ENCODE measurements around the gene GAL.

GAL gene

GRCh38 chr11:68660066-68660810 is 24.1 kb upstream of the GAL start:
- no peak overlapping the region for H3K4me3 ChIP-seq (ENCODE audit: low read length)
- H3K9me3 ChIP-seq (ENCODE audit: insufficient read depth, low read depth, low read length), result 0 out of 2 replicates have a peak, but pooled peaks cover 5% of the 10 kb centered on the region
- 92% methylated on average over 18 of the region's 18 CpGs for WGBS
- no peak overlapping the region for H3K27ac ChIP-seq (ENCODE audit: low read depth, low read length)
- no peak overlapping the region for H3K9ac ChIP-seq (ENCODE audit: low read depth, low read length)
- no peaks in the 10 kb centered on the region for H3K27me3 ChIP-seq (ENCODE audit: insufficient read depth, low read length)
- no peaks in the 10 kb centered on the region for H3K4me1 ChIP-seq (ENCODE audit: insufficient read depth, low read length)
- no peaks in the 10 kb centered on the region for H3K36me3 ChIP-seq (ENCODE audit: insufficient read depth, low read length)

GRCh38 chr11:68661014-68661413 is 23.3 kb upstream of the GAL start:
- WGBS, result 88% methylated on average over 15 of the region's 15 CpGs
- H3K36me3 ChIP-seq (ENCODE audit: insufficient read depth, low read length), result no peaks in the 10 kb centered on the region
- H3K9ac ChIP-seq (ENCODE audit: low read depth, low read length), result no peak overlapping the region
- H3K27me3 ChIP-seq (ENCODE audit: insufficient read depth, low read length), result no peaks in the 10 kb centered on the region
- no peak overlapping the region for H3K27ac ChIP-seq (ENCODE audit: low read depth, low read length)
- H3K4me1 ChIP-seq (ENCODE audit: insufficient read depth, low read length), result no peaks in the 10 kb centered on the region
- 0 out of 2 replicates have a peak, but pooled peaks cover 5% of the 10 kb centered on the region for H3K9me3 ChIP-seq (ENCODE audit: insufficient read depth, low read depth, low read length)
- H3K4me3 ChIP-seq (ENCODE audit: low read length), result no peak overlapping the region

DNA sequence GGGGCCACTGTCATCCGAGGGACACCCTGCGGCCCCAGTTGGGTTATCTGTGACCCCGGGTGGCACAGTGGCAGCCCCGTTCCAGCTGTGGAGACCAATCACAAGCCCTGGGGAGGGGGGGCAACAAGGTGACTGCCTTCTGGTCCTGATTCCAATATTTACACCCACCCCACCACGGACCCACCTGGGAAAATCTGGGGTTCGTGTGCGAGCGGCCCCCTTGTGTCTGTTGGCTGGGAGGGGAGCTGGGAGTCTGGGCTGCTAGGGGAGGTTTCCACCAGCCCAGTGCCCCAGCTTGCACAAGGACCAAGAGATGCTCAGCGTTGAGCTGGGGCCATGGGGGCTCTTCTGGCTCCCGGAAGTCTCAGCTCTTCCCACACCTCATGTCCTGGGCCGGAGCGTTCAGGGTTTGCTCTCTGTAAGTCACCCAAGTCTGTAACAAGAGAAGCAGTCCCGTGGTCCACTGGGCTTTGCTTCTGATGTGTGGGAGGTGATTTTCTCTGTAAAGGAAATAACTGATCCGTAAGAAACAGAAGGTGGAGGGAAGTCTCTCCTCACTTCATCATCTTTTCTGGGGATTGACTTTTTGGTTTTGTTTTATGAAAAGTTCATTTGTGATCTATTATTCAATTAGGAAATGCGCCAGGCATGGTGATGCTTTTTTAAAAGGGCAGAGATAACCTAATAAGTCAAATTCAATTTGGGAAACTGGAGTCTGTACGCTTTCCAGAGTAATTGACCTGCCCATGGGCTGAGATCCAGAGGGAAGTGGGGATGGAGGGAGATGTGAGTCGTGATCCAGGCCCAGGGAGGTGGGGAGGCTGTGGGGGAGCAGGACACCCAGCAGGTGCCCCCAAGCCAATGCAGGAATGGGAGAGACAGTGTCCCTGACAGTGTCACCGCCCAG is 22.4 kb upstream of the GAL start:
- WGBS, result 84% methylated on average over 18 of the region's 18 CpGs
- Histone ChIP-seq H3K9me3 (ENCODE audit: insufficient read depth, low read depth, low read length) (0 out of 2 replicates have a peak, but pooled peaks cover 5% of the 10 kb centered on the region), H3K27me3 (ENCODE audit: insufficient read depth, low read length) (no peaks in the 10 kb centered on the region), H3K9ac (ENCODE audit: low read depth, low read length) (no peak overlapping the region), H3K36me3 (ENCODE audit: insufficient read depth, low read length) (no peaks in the 10 kb centered on the region), H3K4me3 (ENCODE audit: low read length) (no peak overlapping the region), H3K27ac (ENCODE audit: low read depth, low read length) (no peak overlapping the region), H3K4me1 (ENCODE audit: insufficient read depth, low read length) (no peaks in the 10 kb centered on the region)

DNA sequence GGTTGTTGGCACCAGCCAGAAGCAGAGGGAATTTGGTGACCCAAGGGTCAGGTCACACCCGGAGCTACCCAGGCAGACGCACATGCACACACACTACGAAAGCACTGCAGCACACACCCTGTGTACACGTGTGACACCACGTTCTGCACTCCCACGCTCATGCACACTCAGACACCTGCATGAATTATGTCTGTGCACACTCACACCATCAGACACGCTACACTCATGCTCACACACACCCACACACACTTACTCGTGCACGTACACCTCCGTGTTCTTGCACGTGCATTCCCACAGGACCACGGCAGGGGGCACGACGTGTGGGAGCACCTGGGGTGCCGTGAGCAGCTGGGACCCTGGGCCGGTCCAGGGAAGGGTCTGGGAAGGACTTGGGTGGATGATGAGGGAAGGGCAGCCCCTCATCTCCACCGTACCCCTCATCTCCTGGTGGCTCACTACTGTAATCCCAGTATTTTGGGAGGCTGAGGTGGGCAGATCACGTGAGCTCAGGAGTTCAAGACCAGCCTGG is 20.8 kb upstream of the GAL start:
- H3K27me3 ChIP-seq (ENCODE audit: insufficient read depth, low read length), result no peaks in the 10 kb centered on the region
- no peak overlapping the region for H3K27ac ChIP-seq (ENCODE audit: low read depth, low read length)
- H3K9ac ChIP-seq (ENCODE audit: low read depth, low read length), result no peak overlapping the region
- H3K36me3 ChIP-seq (ENCODE audit: insufficient read depth, low read length), result no peaks in the 10 kb centered on the region
- 0 out of 2 replicates have a peak, but pooled peaks cover 5% of the 10 kb centered on the region for H3K9me3 ChIP-seq (ENCODE audit: insufficient read depth, low read depth, low read length)
- no peaks in the 10 kb centered on the region for H3K4me1 ChIP-seq (ENCODE audit: insufficient read depth, low read length)
- no peak overlapping the region for H3K4me3 ChIP-seq (ENCODE audit: low read length)
- WGBS, result 93% methylated on average over 18 of the region's 18 CpGs

DNA sequence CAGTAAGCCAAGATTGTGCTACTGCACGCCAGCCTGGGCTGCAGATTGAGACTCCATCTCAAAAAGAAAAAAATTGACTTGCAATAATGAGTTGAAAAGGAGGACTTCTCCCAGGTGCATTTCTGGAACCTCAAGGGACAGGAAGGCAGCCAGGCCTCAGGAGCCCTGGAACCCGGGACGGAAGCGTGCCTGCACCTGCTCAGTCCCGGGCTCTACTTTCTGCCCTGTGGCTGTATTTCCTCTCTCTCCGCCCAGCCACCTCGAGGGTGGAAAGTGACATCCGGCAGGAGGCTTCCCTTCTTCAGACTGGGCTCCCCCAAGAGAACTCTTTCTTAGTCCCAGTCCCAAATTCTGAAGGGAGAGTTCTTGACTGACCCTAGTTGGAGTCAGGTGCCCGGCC is 20.2 kb upstream of the GAL start:
- Histone ChIP-seq H3K4me3 (ENCODE audit: low read length) (no peak overlapping the region), H3K36me3 (ENCODE audit: insufficient read depth, low read length) (no peaks in the 10 kb centered on the region), H3K9me3 (ENCODE audit: insufficient read depth, low read depth, low read length) (0 out of 2 replicates have a peak, but pooled peaks cover 5% of the 10 kb centered on the region), H3K4me1 (ENCODE audit: insufficient read depth, low read length) (no peaks in the 10 kb centered on the region), H3K9ac (ENCODE audit: low read depth, low read length) (no peak overlapping the region), H3K27ac (ENCODE audit: low read depth, low read length) (no peak overlapping the region), H3K27me3 (ENCODE audit: insufficient read depth, low read length) (no peaks in the 10 kb centered on the region)
- 96% methylated on average over 9 of the region's 9 CpGs for WGBS

DNA sequence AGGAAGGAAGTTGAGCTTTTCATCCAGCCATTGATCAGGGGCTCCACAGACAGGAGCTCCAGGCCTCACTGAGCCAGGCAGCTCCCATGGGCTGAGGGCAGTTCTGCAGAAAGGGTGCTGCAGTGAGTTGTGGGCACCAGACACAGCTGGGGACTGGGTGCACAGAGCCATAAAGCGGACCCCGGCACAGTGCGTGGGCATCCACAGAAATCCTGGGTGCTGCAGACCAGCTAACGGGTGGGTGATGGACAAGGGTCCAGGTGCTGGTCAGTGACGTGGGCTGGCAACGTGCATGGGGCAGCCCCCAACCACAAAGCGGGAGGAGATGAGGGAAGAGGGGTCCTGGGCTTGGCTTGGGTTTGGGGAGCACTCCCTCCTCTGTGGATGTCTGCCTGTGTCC is 19.4 kb upstream of the GAL start:
- Histone ChIP-seq H3K4me3 (ENCODE audit: low read length) (no peak overlapping the region), H3K27me3 (ENCODE audit: insufficient read depth, low read length) (no peaks in the 10 kb centered on the region), H3K9ac (ENCODE audit: low read depth, low read length) (no peak overlapping the region), H3K36me3 (ENCODE audit: insufficient read depth, low read length) (no peaks in the 10 kb centered on the region), H3K27ac (ENCODE audit: low read depth, low read length) (no peak overlapping the region), H3K9me3 (ENCODE audit: insufficient read depth, low read depth, low read length) (0 out of 2 replicates have a peak, but pooled peaks cover 5% of the 10 kb centered on the region), H3K4me1 (ENCODE audit: insufficient read depth, low read length) (no peaks in the 10 kb centered on the region)
- WGBS, result 94% methylated on average over 6 of the region's 7 CpGs

- Histone ChIP-seq H3K4me3 (ENCODE audit: low read length) (no peak overlapping the region), H3K9ac (ENCODE audit: low read depth, low read length) (no peak overlapping the region), H3K27me3 (ENCODE audit: insufficient read depth, low read length) (no peaks in the 10 kb centered on the region), H3K4me1 (ENCODE audit: insufficient read depth, low read length) (no peaks in the 10 kb centered on the region), H3K27ac (ENCODE audit: low read depth, low read length) (no peak overlapping the region), H3K9me3 (ENCODE audit: insufficient read depth, low read depth, low read length) (0 out of 2 replicates have a peak, but pooled peaks cover 5% of the 10 kb centered on the region), H3K36me3 (ENCODE audit: insufficient read depth, low read length) (no peaks in the 10 kb centered on the region)
- WGBS, result 95% methylated on average over 14 of the region's 16 CpGs
These were observed 18.9 kb upstream of the GAL start for GRCh38 chr11:68665436-68665835.

DNA sequence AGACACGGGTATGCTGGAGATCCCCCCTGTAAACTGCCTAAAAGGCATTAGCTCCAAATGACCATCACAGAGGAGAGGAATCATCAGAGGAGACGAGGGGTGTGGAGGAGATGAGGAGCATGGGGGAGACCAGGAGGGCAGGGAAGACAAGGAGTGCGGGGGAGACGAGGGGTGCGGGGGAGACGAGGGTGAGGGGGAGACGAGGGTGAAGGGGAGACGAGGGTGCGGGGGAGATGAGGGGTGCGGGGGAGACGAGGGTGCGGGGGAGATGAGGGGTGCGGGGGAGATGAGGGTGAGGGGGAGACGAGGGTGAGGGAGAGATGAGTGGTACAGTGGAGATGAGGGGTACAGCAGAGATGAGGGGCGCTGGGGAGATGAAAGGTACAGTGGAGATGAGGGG is 17.5 kb upstream of the GAL start:
- no peaks in the 10 kb centered on the region for H3K27me3 ChIP-seq (ENCODE audit: insufficient read depth, low read length)

DNA sequence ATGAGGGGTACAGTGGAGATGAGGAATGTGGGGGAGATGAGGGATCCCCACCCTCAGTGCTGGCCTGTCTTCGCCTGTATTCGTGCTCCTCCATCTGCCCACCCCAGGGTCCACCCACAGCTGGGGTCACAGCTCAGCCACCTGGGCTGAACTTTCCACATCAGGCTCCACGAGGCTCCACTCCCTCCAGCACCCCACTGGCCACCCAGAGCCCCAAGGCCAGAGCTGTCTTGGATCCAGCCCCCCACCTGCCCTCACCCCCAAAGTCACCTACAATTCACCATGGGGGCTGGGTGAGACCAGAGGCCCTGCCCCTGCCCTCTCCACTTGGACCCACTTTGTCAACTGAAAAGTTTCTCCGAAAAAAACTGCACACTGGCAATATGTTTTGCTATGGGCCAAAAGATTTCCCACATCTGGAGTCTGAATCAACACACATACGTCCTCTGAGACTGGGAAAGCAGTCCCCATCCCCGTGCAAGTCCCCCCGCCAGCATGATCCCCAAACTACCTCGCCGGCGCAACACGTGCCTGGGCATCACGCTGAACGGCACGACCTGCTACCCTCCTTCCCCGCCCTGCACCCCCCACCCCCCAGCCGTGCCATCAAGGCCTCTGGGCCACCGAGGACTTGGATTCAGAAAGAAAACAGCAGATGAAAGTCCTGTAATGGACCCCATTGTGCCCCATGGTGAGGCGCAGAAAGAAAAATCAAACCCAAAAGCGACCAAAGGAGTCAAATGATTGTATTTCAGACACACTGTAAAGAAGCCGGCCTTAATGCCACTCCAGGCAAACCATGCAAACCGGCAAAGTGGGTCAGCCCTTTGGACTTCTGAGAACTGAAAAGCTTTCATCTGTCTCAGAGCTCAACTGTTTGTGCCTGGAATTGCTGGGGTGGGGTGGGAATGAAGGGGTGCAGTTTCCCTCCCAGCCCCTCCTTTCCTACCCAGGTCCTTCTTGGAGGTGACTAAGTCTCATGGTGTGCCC is 16.5 kb upstream of the GAL start:
- WGBS, result 88% methylated on average over 21 of the region's 21 CpGs
- Histone ChIP-seq H3K27ac (ENCODE audit: low read depth, low read length) (no peak overlapping the region), H3K36me3 (ENCODE audit: insufficient read depth, low read length) (no peaks in the 10 kb centered on the region), H3K4me1 (ENCODE audit: insufficient read depth, low read length) (no peaks in the 10 kb centered on the region), H3K27me3 (ENCODE audit: insufficient read depth, low read length) (no peaks in the 10 kb centered on the region), H3K4me3 (ENCODE audit: low read length) (no peak overlapping the region), H3K9ac (ENCODE audit: low read depth, low read length) (no peak overlapping the region), H3K9me3 (ENCODE audit: insufficient read depth, low read depth, low read length) (0 out of 2 replicates have a peak, but pooled peaks cover 2% of the 10 kb centered on the region)

More for the DNA sequence above, 17.5 kb upstream of the GAL start:
- H3K27ac ChIP-seq (ENCODE audit: low read depth, low read length), result no peak overlapping the region
- H3K9me3 ChIP-seq (ENCODE audit: insufficient read depth, low read depth, low read length), result 0 out of 2 replicates have a peak, but pooled peaks cover 5% of the 10 kb centered on the region
- H3K36me3 ChIP-seq (ENCODE audit: insufficient read depth, low read length), result no peaks in the 10 kb centered on the region
- 62% methylated on average over 4 of the region's 15 CpGs for WGBS
- no peak overlapping the region for H3K9ac ChIP-seq (ENCODE audit: low read depth, low read length)
- H3K4me3 ChIP-seq (ENCODE audit: low read length), result no peak overlapping the region
- no peaks in the 10 kb centered on the region for H3K4me1 ChIP-seq (ENCODE audit: insufficient read depth, low read length)

DNA sequence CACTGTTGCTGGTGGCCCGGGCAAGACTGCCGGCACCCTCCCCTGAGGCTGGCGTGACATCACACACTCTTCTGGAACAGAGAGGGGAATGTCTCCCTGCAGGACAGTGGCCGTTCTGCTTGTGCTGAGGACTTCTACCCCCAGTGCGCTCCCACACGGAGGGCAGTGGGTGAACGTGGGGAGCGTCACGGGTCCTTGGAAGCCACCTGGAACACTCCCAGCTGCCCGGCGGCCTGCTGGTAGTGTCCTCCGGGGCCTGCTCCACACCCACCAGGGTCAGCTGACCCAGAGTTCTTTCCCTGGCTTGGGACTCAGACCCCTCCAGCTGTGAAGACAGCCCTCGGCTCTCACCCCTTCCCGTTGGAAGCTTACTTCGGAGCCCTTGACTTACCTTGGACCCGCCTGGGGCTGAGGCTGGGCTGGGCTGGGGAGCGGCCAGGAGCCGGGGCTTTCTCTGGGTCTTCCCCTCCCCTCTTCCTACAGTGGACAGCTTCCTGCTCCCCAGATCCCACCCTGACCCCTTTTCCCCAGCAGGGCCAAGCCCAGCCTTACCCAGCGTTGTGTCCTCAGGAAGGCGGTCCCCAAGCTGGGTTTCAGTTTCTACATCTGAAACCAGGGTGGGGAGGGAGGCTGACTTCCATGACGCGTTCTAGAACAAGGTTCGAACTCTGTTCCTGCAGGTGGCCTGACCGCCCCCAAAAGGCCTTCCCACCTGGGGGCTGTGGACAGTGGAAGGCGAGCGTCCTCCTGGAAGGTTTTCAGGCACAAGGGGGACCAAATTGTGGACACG is 14.8 kb upstream of the GAL start:
- Histone ChIP-seq H3K4me1 (ENCODE audit: insufficient read depth, low read length) (no peaks in the 10 kb centered on the region), H3K9ac (ENCODE audit: low read depth, low read length) (no peak overlapping the region), H3K9me3 (ENCODE audit: insufficient read depth, low read depth, low read length) (no peaks in the 10 kb centered on the region), H3K36me3 (ENCODE audit: insufficient read depth, low read length) (no peaks in the 10 kb centered on the region), H3K27me3 (ENCODE audit: insufficient read depth, low read length) (no peaks in the 10 kb centered on the region), H3K27ac (ENCODE audit: low read depth, low read length) (no peak overlapping the region), H3K4me3 (ENCODE audit: low read length) (no peak overlapping the region)
- WGBS, result 91% methylated on average over 27 of the region's 27 CpGs

All from HUES64 (cell line).